PFSK-1 (cell line): ENCODE data around the gene GAS2L2.

ENCODE experiments used
- FOXP2 ChIP-seq: optimal IDR thresholded peaks from 2 replicates; pipeline ENCODE3; 2011; ENCODE audit warnings: borderline replicate concordance, control low read depth, inconsistent platforms; ENCODE audit not compliant: insufficient read depth; ENCODE audit errors: extremely low read length, extremely low read depth
- SIN3A ChIP-seq: IDR thresholded peaks from 2 replicates; pipeline ENCODE4 v1.6.1; 2012; ENCODE audit warnings: mild to moderate bottlenecking, low read length, moderate library complexity, borderline replicate concordance; ENCODE audit not compliant: insufficient read depth
- TAF1 ChIP-seq: IDR thresholded peaks from 2 replicates; pipeline ENCODE4 v1.6.1; 2012; ENCODE audit warnings: low read length, control low read depth, borderline replicate concordance; ENCODE audit not compliant: insufficient read depth
- TF ChIP-seq, protein P1 (sequence below), 2 experiments: IDR thresholded peaks; 2 replicates each; pipeline versions ENCODE4 v1.6.1 to v1.8.0; 2011 to 2012; ENCODE audit warnings: low read depth in 2 of 2, low read length in 2 of 2, control low read depth in 1 of 2, inconsistent platforms in 1 of 2, mild to moderate bottlenecking in 1 of 2, moderate library complexity in 1 of 2; ENCODE audit not compliant: insufficient read depth in 1 of 2

DNA sequence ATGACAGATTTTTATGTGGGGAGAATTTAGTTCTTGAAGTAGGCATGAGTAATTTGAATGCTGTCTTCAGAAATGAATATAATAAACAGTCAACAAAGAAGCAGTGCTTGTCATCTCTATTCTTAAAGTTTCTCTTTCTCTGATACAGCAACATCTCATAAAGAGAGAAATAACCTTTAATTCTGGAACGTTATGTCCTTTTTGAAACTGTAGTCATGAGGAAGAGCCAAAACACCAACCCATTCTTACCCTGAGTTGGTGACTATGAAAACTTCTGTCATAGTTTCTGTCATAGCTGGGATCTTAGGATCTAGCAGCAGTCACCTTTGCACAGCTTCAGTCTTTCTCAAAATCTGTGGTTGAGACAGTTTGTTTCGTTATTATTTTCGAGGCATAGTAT lies 36.9 kb downstream of the GAS2L2 start:
- TF ChIP-seq FOXP2: no peak
- no peak for TF ChIP-seq SIN3A
- no peak for TF ChIP-seq TAF1
- TF ChIP-seq, protein P1, sequence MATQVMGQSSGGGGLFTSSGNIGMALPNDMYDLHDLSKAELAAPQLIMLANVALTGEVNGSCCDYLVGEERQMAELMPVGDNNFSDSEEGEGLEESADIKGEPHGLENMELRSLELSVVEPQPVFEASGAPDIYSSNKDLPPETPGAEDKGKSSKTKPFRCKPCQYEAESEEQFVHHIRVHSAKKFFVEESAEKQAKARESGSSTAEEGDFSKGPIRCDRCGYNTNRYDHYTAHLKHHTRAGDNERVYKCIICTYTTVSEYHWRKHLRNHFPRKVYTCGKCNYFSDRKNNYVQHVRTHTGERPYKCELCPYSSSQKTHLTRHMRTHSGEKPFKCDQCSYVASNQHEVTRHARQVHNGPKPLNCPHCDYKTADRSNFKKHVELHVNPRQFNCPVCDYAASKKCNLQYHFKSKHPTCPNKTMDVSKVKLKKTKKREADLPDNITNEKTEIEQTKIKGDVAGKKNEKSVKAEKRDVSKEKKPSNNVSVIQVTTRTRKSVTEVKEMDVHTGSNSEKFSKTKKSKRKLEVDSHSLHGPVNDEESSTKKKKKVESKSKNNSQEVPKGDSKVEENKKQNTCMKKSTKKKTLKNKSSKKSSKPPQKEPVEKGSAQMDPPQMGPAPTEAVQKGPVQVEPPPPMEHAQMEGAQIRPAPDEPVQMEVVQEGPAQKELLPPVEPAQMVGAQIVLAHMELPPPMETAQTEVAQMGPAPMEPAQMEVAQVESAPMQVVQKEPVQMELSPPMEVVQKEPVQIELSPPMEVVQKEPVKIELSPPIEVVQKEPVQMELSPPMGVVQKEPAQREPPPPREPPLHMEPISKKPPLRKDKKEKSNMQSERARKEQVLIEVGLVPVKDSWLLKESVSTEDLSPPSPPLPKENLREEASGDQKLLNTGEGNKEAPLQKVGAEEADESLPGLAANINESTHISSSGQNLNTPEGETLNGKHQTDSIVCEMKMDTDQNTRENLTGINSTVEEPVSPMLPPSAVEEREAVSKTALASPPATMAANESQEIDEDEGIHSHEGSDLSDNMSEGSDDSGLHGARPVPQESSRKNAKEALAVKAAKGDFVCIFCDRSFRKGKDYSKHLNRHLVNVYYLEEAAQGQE (IDR thresholded peaks at IDR 0.05; ENCODE audit: insufficient read depth in 1 of 2, low read depth in 2 of 2, low read length in 2 of 2): no peak
